ENCODE results near the gene CLEC4A.

DNA sequence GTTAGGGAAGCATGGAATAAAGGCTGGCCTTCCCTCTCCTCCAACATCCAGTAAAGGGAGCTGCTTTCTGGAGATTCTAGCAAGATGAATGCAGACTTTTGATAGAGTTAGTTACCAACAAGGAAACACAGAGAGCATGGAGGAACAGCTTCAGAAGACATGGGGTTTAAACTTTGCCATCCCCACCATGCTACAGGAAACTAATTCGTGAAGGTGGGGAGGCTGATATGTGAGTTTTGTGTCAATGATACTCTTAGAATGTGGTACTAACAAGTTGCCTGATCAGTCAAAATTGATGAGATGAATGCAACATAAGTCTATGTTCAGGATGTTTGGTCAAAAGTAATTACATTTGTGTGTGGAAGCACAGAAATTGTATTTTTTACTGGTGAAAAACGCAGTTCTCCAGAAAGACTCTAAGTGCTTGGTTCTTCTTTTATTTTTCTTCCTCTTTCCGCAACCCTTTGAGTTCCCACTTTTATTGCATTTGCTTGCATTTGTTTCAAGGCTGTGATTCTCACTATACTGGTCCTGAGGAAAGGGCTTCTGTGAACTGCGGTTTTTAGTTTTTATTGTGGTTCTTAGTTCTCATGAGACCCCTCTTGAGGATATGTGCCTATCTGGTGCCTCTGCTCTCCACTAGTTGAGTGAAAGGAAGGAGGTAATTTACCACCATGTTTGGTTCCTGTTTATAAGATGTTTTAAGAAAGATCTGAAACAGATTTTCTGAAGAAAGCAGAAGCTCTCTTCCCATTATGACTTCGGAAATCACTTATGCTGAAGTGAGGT, at the start of gene CLEC4A:
- TF ChIP-seq CTCF (IDR thresholded peaks at IDR 0.05; ENCODE audit: low read depth, low read length) (no peak), POLR2A (IDR thresholded peaks at IDR 0.05; ENCODE audit: extremely low read depth, insufficient read length) (no peak), MYC (IDR thresholded peaks at IDR 0.05; ENCODE audit: low read depth, low read length) (peak; percentile 30; the same call in 1 of the 2 replicates)
- TF ChIP-seq, protein P1, sequence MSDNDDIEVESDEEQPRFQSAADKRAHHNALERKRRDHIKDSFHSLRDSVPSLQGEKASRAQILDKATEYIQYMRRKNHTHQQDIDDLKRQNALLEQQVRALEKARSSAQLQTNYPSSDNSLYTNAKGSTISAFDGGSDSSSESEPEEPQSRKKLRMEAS (IDR thresholded peaks at IDR 0.05; ENCODE audit: low read depth, low read length): no peak

Measured in NB4 (cell line).